GM08714 (cell line): Measurements from ENCODE around the gene TM9SF4.

Experiments
- H3K4me3 ChIP-seq: fragments of 200-500 bp; sonication (Bioruptor generic); 2 replicates; pipeline ENCODE4 v1.5.1; 2014; ENCODE audit warnings: mild to moderate bottlenecking, low read length, inconsistent platforms
- ZNF274 ChIP-seq: IDR thresholded peaks from 2 replicates; pipeline ENCODE4 v1.6.1; 2012; ENCODE audit warnings: mild to moderate bottlenecking, low read depth, low read length

The TM9SF4 gene

DNA sequence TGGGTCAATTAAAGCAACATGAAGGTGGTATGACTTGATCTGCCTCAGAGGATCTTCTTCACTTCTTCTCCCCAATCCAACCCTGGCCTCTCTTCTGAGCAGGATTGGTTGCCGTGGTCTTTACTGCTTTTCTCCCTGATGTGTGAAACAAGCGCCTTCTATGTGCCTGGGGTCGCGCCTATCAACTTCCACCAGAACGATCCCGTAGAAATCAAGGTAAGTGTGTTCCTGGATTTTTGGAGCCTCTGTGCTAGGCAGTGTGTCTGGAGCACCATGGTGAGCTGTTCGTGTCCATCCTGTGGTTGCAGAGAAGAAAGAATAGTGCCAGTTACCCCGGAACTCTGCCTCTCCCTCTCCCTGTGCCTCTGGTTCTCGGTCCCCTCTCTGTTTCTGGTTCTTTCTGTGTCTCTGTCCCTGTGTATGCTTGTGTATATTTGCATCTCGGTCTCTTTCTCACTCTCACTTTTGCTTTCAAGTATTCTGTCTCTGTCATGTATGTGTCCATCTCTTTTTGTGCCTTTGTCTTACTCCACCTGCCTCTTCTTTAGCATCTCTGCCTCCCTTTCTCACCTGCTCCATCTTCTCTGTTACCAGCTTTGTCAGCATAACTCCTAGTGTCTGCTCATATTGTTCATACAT is 23.5 kb downstream of the TM9SF4 start:
- no peak for TF ChIP-seq ZNF274
- H3K4me3 ChIP-seq: no peak overlapping the region; the same call in 1 of the 2 replicates

DNA sequence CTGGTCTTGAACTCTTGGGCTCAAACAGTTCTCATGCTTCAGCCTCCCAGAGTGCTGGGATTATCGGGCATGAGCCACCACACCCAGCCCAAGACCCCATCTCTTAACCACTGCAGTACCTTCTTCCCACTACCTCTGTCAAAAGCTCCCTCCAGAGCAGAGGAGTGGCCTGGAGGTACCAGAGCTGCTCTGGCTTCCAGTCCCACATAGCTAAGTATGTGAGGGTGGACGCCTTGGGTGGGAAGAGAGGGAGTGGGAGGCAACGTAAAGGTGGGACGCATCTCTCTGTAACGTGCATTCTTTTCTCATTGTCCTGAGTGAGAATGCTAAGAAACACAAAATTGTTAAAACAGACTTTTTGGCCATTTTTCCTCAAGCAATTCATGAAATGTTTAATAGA is 24.5 kb downstream of the TM9SF4 start:
- no peak overlapping the region for H3K4me3 ChIP-seq
- TF ChIP-seq ZNF274: no peak

DNA sequence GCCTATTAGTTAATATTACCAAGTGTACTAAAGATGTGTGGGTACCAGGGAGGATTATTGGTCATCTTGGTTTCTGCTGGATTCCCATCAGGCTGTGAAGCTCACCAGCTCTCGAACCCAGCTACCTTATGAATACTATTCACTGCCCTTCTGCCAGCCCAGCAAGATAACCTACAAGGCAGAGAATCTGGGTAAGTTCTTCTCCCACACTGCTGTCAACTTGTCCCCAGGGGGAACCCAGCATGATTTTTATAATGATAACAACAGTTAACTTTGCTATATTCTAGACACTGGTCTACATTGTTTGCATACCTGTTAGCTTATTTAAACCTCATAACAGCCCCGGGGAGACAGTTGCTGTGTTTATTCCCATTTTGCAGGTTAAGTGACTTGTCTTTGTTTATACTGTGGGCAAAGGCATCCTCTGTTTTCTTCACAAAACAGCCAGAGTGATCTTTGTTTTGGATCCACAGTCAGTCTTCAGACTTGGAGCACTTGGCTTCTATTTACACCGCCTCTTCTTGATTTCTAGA is 26.5 kb downstream of the TM9SF4 start:
- TF ChIP-seq ZNF274: no peak
- no peak overlapping the region for H3K4me3 ChIP-seq

DNA sequence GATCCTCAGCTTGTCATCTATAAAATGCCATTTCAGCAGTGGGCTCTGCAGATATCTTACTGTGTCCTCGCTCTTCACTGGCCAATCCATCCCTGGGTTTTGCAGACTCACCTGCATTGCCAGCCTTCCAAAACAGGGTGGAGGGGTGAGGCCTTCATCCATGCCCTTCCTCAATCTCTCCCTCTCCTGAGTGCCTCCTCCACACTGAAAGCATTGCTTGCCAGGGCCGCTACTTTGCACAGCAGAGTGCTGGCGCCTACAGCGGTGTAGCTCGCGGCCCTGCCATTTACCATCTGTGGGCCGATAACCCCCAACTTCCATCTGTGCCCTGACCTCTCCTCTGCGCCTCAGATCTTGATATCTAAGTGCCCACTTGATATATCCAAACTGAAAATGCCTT is 29.4 kb downstream of the TM9SF4 start:
- TF ChIP-seq ZNF274: no peak

DNA sequence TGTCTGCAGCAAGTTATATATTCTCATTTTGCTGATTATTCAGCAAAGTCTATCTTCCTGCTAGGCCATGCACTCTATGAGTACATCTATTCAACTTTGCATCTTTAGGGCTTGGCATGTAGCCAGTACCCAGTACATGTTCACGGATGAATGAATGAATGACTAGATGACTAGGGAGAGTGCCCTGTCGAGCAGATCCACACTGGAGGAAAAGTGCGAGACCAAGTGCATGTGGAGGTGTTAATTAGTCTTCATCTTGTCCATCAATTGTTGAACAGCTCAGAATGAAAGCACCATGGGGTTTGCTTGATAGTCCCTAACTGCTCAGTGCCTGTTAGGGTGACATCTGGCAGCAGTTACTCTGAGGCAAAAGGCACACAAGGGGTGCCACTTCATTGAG is 30.4 kb downstream of the TM9SF4 start:
- no peak for TF ChIP-seq ZNF274
- H3K4me3 ChIP-seq: no peak overlapping the region

More for the DNA sequence above, 29.4 kb downstream of the TM9SF4 start:
- H3K4me3 ChIP-seq: no peak overlapping the region

DNA sequence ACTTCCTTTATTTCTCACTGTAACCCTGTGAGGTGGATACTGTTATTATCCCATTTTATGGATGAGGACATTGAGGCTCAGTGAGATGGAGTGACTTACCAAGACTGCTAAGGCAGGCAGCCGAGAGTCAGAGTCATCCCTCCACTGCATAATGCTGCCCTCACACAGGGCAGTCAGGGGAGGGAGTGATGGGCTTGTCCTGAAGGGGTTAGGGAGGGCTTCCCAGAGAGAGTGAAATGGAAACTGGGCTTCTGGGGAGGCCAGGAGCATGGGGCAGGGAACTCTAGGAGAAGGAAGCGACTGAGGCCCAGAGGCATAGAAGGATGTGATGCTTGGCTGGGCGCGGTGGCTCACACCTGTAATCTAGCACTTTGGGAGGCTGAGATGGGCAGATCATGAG is 31.1 kb downstream of the TM9SF4 start:
- no peak for TF ChIP-seq ZNF274
- no peak overlapping the region for H3K4me3 ChIP-seq

DNA sequence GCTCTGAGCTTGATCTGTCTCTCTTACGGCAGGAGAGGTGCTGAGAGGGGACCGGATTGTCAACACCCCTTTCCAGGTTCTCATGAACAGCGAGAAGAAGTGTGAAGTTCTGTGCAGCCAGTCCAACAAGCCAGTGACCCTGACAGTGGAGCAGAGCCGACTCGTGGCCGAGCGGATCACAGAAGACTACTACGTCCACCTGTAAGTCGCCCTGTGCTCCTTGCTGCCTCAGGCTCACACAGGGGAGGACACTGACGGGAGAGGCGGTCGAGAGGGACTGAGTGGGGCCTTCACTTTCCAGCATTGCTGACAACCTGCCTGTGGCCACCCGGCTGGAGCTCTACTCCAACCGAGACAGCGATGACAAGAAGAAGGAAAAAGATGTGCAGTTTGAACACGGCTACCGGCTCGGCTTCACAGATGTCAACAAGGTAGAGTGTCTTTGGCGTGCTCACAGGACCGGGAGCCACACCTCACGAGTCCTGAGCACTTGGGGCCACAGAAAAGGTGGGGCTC is 32.0 kb downstream of the TM9SF4 start:
- H3K4me3 ChIP-seq: no peak overlapping the region
- TF ChIP-seq ZNF274: no peak

DNA sequence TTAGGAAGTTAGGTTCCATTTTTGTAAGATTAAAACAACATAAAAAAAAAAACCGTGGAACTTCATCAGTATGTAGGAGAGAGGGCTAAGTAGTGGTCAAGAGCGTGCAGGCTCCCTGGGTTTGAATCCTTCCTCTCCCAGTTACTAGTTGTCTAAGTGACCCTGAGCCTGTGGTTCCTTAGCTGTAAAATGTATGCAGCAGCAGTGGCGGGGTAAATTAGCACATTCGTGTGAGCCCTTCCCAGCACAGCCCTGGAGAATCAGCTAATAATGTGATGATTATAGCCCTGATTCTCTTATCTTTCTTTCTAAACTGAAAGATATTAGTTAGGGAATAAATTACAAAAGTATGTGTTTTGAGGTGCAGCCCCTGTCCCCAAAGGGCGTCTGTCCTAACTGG is 32.6 kb downstream of the TM9SF4 start:
- no peak for TF ChIP-seq ZNF274
- H3K4me3 ChIP-seq: no peak overlapping the region

DNA sequence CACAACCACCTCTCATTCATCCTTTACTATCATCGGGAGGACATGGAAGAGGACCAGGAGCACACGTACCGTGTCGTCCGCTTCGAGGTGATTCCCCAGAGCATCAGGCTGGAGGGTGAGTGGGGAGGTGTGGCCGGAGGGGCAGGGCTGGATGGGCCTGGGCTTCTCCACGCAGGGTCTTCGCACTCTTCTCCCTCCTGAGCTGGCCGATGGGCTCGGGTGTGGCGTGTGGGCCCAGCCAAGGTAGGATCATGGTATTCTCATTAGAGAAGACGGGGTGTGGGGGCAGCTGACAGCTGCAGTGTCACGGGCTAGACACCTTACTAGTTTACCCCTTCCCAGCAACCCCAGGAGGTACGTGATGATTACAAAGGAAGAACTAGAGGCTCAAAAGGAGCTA is 33.5 kb downstream of the TM9SF4 start:
- H3K4me3 ChIP-seq: no peak overlapping the region
- no peak for TF ChIP-seq ZNF274

DNA sequence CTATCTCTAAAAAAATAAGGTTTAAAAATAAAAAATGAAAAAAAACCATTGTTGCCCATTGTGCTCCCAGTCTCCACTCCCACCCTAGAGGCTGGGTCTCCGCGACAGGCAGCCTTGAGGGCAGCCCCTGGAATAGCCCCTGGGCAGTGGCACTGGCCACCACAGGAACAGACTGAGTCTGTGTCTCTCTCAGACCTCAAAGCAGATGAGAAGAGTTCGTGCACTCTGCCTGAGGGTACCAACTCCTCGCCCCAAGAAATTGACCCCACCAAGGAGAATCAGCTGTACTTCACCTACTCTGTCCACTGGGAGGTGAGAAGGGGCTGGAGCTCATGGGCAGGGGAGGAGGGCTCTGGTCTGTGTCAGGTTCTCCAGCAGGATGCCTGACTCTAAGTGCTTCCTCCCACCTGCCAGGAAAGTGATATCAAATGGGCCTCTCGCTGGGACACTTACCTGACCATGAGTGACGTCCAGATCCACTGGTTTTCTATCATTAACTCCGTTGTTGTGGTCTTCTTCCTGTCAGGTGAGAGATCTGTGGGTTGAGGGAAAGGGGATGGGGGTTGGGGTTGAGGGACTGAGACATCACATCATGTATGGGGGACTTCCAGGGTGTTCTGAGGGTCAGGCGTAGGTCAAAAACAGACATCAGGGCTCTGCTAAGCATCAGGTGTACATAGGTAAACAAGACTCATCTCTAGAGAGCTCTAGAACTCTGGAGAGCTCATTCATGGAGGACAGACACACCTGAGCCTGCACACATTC is 35.6 kb downstream of the TM9SF4 start:
- no peak for TF ChIP-seq ZNF274
- no peak overlapping the region for H3K4me3 ChIP-seq

DNA sequence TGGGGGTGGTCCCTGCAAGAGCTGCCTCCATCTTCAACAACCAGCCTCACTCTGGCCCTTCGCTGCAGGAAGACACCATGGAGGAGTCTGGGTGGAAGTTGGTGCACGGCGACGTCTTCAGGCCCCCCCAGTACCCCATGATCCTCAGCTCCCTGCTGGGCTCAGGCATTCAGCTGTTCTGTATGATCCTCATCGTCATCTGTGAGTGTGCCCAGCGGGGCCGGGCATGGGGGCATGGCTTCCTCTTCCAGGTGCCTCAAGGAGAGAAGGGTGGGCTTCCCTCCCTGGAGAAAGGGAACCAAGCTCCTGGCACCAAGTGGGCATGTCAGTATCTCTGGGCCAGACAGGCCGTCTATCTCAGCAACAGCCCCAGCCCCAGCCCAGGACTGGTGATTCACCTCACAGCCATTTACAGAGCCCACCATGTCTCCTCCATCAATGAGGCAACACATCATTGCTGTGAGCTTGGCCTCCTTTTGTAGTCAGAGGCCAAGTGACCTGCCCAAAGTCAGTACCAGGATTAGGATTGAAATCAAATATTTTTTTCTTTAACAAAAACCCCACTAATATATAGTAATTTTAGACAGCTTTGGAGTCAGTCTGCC is 40.2 kb downstream of the TM9SF4 start:
- no peak overlapping the region for H3K4me3 ChIP-seq
- TF ChIP-seq ZNF274: no peak

DNA sequence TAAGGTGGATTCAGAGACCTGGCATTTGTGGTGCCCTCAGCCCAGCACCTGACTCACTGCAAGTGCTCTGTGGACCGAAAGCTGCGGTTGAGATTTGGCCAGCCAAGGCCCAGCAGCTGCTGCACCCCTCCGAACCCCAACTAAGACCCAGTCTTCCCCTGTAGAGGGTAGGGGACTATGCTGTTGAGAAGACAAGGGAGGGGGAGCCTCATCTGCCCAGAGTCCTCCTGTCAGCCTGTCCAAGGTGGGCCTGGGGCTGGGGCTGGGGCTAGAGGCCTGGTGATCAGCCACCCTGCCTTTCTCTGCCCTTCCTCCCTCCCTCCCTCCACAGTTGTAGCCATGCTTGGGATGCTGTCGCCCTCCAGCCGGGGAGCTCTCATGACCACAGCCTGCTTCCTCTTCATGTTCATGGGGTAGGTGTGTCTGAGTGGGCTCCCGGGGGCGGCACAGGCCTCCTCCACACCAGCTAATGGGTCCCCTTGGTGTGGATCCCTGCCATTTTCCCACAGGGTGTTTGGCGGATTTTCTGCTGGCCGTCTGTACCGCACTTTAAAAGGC is 40.9 kb downstream of the TM9SF4 start:
- TF ChIP-seq ZNF274: no peak
- H3K4me3 ChIP-seq: no peak overlapping the region

DNA sequence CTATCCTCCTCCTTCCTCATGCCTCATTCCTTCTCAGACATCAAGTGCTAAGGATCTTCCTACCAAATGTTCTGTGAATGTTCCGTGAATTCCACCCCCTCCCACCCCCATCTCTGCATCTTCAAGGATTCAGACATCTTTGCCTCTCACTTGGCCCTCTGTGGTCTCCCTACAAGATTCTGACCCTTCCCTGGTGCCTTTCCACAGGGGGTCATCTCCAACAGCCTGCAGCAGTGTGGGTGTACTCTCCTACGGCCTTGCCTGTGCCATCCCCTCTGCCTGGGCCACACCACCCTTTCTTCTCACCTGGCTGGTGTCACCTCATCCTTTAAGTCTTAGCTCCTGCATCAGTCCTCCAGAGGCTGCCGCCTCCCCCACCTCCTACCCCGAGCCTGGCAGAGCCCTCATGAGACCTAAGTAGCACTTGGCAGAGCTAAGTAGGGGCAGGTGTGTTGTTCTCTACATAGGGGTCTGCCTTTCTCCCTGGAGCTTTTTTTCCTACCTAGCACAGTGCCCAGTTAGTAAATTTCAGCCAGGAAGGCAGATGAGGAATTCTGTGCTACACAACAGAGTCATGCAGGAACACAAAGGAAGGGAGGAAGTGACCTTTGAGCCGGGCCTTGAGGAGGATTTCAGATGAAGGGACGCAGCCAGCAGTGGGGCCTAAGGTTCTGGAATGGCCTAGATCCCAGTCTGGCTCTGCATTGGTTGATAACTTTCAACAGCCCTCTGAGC is 43.1 kb downstream of the TM9SF4 start:
- TF ChIP-seq ZNF274: no peak
- H3K4me3 ChIP-seq: no peak overlapping the region

DNA sequence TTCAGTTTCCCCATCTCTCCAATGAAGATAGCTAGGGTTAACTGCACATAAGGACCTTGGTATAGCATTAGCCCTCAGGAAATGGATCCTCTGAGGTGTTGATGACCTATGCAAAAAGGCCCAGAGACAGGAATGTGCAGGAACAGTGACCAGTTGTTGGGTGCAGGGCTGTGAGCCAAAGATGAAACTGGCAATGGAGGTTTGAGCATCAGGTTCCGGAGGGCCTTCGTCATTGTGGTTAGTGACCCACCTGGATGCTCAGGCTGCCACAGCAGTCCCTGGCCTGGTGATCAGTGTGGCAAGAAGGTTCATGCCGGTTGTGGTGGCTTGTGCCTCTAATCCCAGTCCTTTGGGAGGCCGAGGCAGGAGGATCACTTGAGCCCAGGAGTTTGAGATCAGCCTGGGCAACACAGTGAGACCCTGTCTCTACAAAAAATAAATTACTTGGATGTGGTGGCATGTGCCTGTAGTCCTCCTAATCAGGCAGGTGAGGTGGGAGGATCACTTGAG is 43.7 kb downstream of the TM9SF4 start:
- TF ChIP-seq ZNF274: no peak
- H3K4me3 ChIP-seq: no peak overlapping the region

DNA sequence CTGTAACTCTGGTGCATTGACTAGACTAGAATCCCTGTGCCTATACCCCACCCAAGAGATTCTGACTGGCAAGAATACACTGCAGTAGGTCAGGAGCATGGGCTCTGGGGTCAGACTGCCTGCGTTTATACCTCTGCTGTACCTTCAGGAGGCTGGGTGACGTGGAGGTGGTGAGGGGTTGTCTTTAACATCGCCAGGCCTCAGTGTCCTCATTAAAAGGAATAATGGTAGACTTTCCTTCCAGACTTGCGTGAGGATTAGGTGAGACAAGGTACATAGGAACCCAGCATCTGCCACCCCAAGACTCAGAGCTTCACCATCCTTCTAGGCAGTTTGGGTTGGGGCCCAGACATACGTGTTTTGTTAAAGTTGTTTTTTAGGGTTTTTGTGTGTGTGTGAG is 44.3 kb downstream of the TM9SF4 start:
- no peak for TF ChIP-seq ZNF274

More for the DNA sequence above, 44.3 kb downstream of the TM9SF4 start:
- H3K4me3 ChIP-seq: no peak overlapping the region
